H54 (cell line): ENCODE results near the gene PEBP1.

Source experiments
- DNase-seq: peaks from one replicate; pipeline ENCODE4 v3.0.0; 2011; ENCODE audit warnings: low spot score, mixed read lengths; ENCODE audit not compliant: insufficient read length
- FAIRE-seq: peaks from 3 replicates; lab custom pipeline; 2011; peaks lifted over from hg19 to GRCh38; lab: Jason Lieb, UNC
- POLR2A ChIP-seq: IDR thresholded peaks from 2 replicates; pipeline ENCODE4 v1.6.1; 2011; ENCODE audit warnings: low read depth, mild to moderate bottlenecking, low read length

Gene PEBP1

GRCh38 chr12:118150625-118151024, 14.7 kb downstream of the PEBP1 start:
- TF ChIP-seq POLR2A = no peak
- FAIRE-seq = no peak

GRCh38 chr12:118151755-118152154, 15.8 kb downstream of the PEBP1 start:
- DNase-seq = no peak
- no peak for TF ChIP-seq POLR2A
- no peak for FAIRE-seq

More at GRCh38 chr12:118150625-118151024, 14.7 kb downstream of the PEBP1 start:
- no peak for DNase-seq

- no peak for FAIRE-seq
- DNase-seq = no peak
- TF ChIP-seq POLR2A = no peak
Observed at GRCh38 chr12:118160536-118160935, 24.6 kb downstream of the PEBP1 start.

GRCh38 chr12:118164798-118165486, 29.0 kb downstream of the PEBP1 start:
- no peak for TF ChIP-seq POLR2A
- peak; percentile 21 for DNase-seq
- peak; percentile 50 for FAIRE-seq

- no peak for TF ChIP-seq POLR2A
- FAIRE-seq (no peak), DNase-seq (no peak)
Observed at GRCh38 chr12:118166946-118167345, 31.0 kb downstream of the PEBP1 start.

- no peak for TF ChIP-seq POLR2A
- FAIRE-seq (no peak), DNase-seq (no peak)
Observed at GRCh38 chr12:118175823-118176447, 40.0 kb downstream of the PEBP1 start.

GRCh38 chr12:118183155-118183554, 47.2 kb downstream of the PEBP1 start:
- FAIRE-seq = no peak

GRCh38 chr12:118183711-118184110, 47.8 kb downstream of the PEBP1 start:
- DNase-seq = no peak
- no peak for TF ChIP-seq POLR2A
- no peak for FAIRE-seq

More at GRCh38 chr12:118183155-118183554, 47.2 kb downstream of the PEBP1 start:
- no peak for TF ChIP-seq POLR2A
- no peak for DNase-seq

GRCh38 chr12:118185602-118186397, 49.9 kb downstream of the PEBP1 start:
- TF ChIP-seq POLR2A = no peak
- no peak for DNase-seq
- no peak for FAIRE-seq

GRCh38 chr12:118187751-118188435, 52.0 kb downstream of the PEBP1 start:
- FAIRE-seq (peak; percentile 23), DNase-seq (no peak)
- TF ChIP-seq POLR2A = no peak

- no peak for TF ChIP-seq POLR2A
- DNase-seq = no peak
- FAIRE-seq = no peak
Observed at GRCh38 chr12:118188690-118189371, 52.9 kb downstream of the PEBP1 start.

- FAIRE-seq = no peak
- TF ChIP-seq POLR2A = 0 out of 2 replicates have a peak, but pooled peaks have one; percentile 34
- DNase-seq = no peak
Observed at GRCh38 chr12:118189741-118190191, 53.8 kb downstream of the PEBP1 start.

GRCh38 chr12:118190266-118190665, 54.3 kb downstream of the PEBP1 start:
- TF ChIP-seq POLR2A = no peak
- FAIRE-seq (peak; percentile 6), DNase-seq (no peak)

- FAIRE-seq = no peak
- no peak for TF ChIP-seq POLR2A
- DNase-seq = no peak
Observed at GRCh38 chr12:118193477-118193876, 57.6 kb downstream of the PEBP1 start.
